Pancreas (tissue), 10 donors: ENCODE measurements around the gene CUX1. TPM values are rescaled to one million over a fixed set of nuclear protein-coding genes. Genes with fewer than 3 reads are reported as not detected.

ENCODE experiments used
- ATAC-seq, 4 donors: fragments of 200-7000 bp; cut with Tn5 transposase; one replicate each; pipeline versions ENCODE4 v1.8.0 to v1.9.1; 2020; ENCODE audit warnings: mild to moderate bottlenecking in 4 of 4, moderate library complexity in 4 of 4
- DNase-seq, 6 donors: peaks; one replicate each; pipeline ENCODE4 v3.0.0-alpha.2; 2020
- FAIRE-seq: peaks from 2 replicates; lab custom pipeline; 2012; peaks lifted over from hg19 to GRCh38; lab: Jason Lieb, UNC
- H3K27ac ChIP-seq, 4 donors: fragments of 200-600 bp; sonication (generic); 1 replicate in 3 of 4; 2 replicates in 1 of 4; pipeline versions ENCODE4 v1.5.0 to v1.8.0; 2020
- H3K27me3 ChIP-seq, 4 donors: fragments of 200-600 bp; one replicate each; pipeline ENCODE4 v1.8.0; 2021
- H3K36me3 ChIP-seq, 3 donors: fragments of 200-600 bp; sonication (generic) in 1 of 3; one replicate each; pipeline versions ENCODE4 v1.5.0 to v1.8.0; 2020 to 2021
- H3K4me1 ChIP-seq, 3 donors: fragments of 200-600 bp; one replicate each; pipeline ENCODE4 v1.8.0; 2021
- H3K4me3 ChIP-seq, 4 donors: fragments of 200-600 bp; sonication (generic) in 2 of 4; one replicate each; pipeline versions ENCODE4 v1.5.0 to v1.8.0; 2020 to 2021
- H3K9me3 ChIP-seq, 4 donors: fragments of 200-600 bp; one replicate each; pipeline ENCODE4 v1.8.0; 2021
- WGBS, 2 donors: extraction: QIAGEN DNeasy Blood & Tissue Kit; methylation state at CpG; one replicate each; pipeline ENCODE4 v1.1.7; 2013; 5-methylcytosine and 5-hydroxymethylcytosine counted together
- intact Hi-C, 3 donors: fragments of 100-400 bp; cut with DNase I; formaldehyde crosslinking; loops; one replicate each; pipeline versions ENCODE4 v1.11.1 to v1.14.2; 2022
- polyA plus RNA-seq, 2 donors: library from polyadenylated mRNA; stranded (reverse); fragments of 200-250 nt; gene quantifications; one replicate each; pipeline ENCODE4 v1.2.3, GENCODE V29; 2013
- total RNA-seq, 6 donors: library from RNA; stranded (reverse); fragmentation: NEBNext Ultra II Directional in 4 of 6; extraction: Animal tissue kit (Norgen Biotek cat#: 25700) in 4 of 6; gene quantifications; one replicate each; pipeline versions ENCODE4 v1.2.1 to v1.2.4, GENCODE V29; 2021 to 2023
- TF ChIP-seq, protein P1 (sequence below), 4 donors: fragments of 200-600 bp; sonication (generic) in 3 of 4; IDR thresholded peaks; one replicate each; pipeline versions ENCODE4 v1.5.0 to v1.8.0; 2021; ENCODE audit warnings: antibody characterized with exemption in 4 of 4
- donor health status: healthy with polysubstance abuse.
- donor health status: DM: no; HTN: no; CAD: no; lungs with moderate emphysema.
- donor health status: DM: no; HTN: no; CAD: no.
- donor health status: control.
- donor health status: control.
- donor health status: Bipolar disorder and iron deficiency.
- donor health status: DM: yes; HTN: yes; CAD: no.
- donor health status: DM: no; HTN: no; CAD: no.
- donor health status: DM: no; HTN: no; CAD: no.
- donor health status: DM: yes; HTN: yes; CAD: no.

CUX1 gene
- total and polyA plus RNA-seq, 8 donors = 18.9 to 61.2 (median 45.1) TPM

GRCh38 chr7:101906291-101907240, 89.1 kb downstream of the CUX1 start:
- Histone ChIP-seq H3K36me3 (no peaks in the 10 kb centered on the region), H3K4me3 (no peak overlapping the region), H3K9me3 (no peaks in the 10 kb centered on the region), H3K27ac (no peak overlapping the region), H3K4me1 (no peaks in the 10 kb centered on the region), H3K27me3 (no peaks in the 10 kb centered on the region)
- WGBS, 2 donors = 95% methylated on average over 18 of the region's 18 CpGs
- FAIRE-seq (no peak), ATAC-seq (no peak), DNase-seq (no peak)
- TF ChIP-seq, protein P1, sequence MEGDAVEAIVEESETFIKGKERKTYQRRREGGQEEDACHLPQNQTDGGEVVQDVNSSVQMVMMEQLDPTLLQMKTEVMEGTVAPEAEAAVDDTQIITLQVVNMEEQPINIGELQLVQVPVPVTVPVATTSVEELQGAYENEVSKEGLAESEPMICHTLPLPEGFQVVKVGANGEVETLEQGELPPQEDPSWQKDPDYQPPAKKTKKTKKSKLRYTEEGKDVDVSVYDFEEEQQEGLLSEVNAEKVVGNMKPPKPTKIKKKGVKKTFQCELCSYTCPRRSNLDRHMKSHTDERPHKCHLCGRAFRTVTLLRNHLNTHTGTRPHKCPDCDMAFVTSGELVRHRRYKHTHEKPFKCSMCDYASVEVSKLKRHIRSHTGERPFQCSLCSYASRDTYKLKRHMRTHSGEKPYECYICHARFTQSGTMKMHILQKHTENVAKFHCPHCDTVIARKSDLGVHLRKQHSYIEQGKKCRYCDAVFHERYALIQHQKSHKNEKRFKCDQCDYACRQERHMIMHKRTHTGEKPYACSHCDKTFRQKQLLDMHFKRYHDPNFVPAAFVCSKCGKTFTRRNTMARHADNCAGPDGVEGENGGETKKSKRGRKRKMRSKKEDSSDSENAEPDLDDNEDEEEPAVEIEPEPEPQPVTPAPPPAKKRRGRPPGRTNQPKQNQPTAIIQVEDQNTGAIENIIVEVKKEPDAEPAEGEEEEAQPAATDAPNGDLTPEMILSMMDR (IDR thresholded peaks at IDR 0.05) = no peak
- intact Hi-C loops = no loop called here

- intact Hi-C loops = no loop called here
- FAIRE-seq = no peak
- 88 to 90% methylated on average over 17 of the region's 17 CpGs for WGBS, 2 donors
- TF ChIP-seq, protein P1 (IDR thresholded peaks at IDR 0.05) = no peak
- peak in 2 of 4 donors; percentile 13 to 33 for ATAC-seq
- peak in 1 of 6 donors; percentile 66 for DNase-seq
- Histone ChIP-seq H3K4me3 (no peak overlapping the region), H3K9me3 (no peaks in the 10 kb centered on the region), H3K4me1 (no peaks in the 10 kb centered on the region), H3K27ac (no peak overlapping the region), H3K27me3 (no peaks in the 10 kb centered on the region), H3K36me3 (no peaks in the 10 kb centered on the region)
Measured at GRCh38 chr7:101910991-101911799, 93.8 kb downstream of the CUX1 start.

GRCh38 chr7:101911800-101912715, 94.6 kb downstream of the CUX1 start:
- no peak for DNase-seq
- no peak for FAIRE-seq
- H3K27ac ChIP-seq = no peak overlapping the region
- intact Hi-C loops = no loop called here
- WGBS, 2 donors = 80 to 81% methylated on average over 21 of the region's 21 CpGs
- no peaks in the 10 kb centered on the region for H3K9me3 ChIP-seq
- no peaks in the 10 kb centered on the region for H3K4me1 ChIP-seq
- H3K4me3 ChIP-seq = no peak overlapping the region
- peak in 3 of 4 donors; percentile 45 to 60 (median 54) for ATAC-seq
- no peaks in the 10 kb centered on the region for H3K36me3 ChIP-seq
- H3K27me3 ChIP-seq = no peaks in the 10 kb centered on the region
- TF ChIP-seq, protein P1 (IDR thresholded peaks at IDR 0.05) = no peak

GRCh38 chr7:101912716-101913110, 95.3 kb downstream of the CUX1 start:
- ATAC-seq (no peak), FAIRE-seq (no peak), DNase-seq (no peak)
- 82 to 86% methylated on average over 12 of the region's 12 CpGs for WGBS, 2 donors
- H3K9me3 ChIP-seq = no peaks in the 10 kb centered on the region
- no peaks in the 10 kb centered on the region for H3K4me1 ChIP-seq
- H3K27me3 ChIP-seq = no peaks in the 10 kb centered on the region
- no peaks in the 10 kb centered on the region for H3K36me3 ChIP-seq
- no peak overlapping the region for H3K27ac ChIP-seq
- intact Hi-C loops = no loop called here
- no peak overlapping the region for H3K4me3 ChIP-seq
- TF ChIP-seq, protein P1 (IDR thresholded peaks at IDR 0.05) = no peak
